Left hindlimb (tissue), 1 donor: ENCODE results near the gene ACSL4.
"Not testable (repeated sequence)": the region's sequence is repeated elsewhere in the genome, so short reads cannot be mapped to it uniquely, and the experiment has no call there.

Experiments used
- DNase-seq: peaks from one replicate; pipeline ENCODE4 v3.0.0-alpha.2; 2018

The ACSL4 gene

DNA sequence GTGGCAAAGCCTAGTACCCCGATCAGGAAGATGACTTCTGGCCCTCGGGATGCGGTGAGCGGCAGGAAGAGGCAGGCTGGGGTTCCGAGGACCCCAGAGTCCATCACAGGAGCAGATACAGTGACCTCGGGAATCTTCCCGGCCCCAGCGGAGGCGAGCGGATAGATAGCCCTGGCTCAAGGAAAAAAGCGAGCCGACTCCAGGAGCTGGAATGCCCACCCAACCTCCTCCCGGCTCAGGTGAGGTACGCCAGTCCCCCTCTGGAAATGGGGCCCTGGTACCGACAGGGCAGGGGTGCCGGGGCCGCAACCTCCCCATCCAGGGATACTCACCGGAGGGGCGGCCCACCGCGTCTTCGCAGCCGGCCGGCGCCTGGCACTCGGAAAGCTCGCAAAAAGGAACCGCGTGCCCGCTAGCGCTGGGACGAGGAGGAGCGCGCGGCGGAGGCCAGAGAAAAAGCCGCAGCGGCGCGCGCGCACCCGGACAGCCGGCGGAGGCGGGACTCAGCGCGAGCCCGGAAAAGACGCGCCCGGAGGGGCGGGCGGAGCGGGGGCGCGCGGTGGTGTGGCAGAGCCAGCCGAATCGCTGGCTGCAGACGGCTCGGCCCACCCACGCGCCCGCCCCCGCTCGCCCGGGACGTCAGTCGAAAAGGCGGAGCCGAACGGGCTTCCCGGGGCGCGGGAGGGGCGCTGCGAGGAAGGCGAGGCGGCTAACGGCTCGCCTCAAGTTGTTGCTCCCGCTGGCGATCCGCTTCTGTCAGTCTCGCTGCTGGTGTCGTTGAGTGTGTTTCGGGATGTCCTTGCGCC is at the start of gene ACSL4:
Gene ACSL4, minus strand, starts transcription at position 451 of the 806 bp plus-strand sequence. CDS start 49,894 bp downstream, outside the sequence.
- peak; percentile 89 for DNase-seq

DNA sequence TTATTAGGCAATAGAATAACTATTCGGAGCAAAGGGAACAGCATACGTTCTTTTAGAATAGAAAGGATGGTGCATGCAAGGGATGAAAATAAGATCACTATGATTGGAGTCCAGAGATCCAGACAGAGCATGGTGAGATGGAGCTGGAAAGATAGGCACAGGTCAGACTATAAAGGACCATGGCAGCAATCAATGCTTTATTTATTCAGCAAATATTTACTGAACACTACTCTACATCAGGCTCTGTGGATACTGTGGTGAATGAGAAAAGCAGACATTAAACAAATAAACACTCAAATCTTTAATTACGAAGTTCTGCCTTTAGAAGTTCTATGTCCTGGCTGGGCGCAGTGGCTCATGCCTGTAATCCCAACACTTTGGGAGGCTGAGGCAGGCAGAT is 44.7 kb upstream of the ACSL4 start:
- no peak for DNase-seq

GRCh38 chrX:109776986-109777385 is 43.9 kb upstream of the ACSL4 start:
- no peak for DNase-seq

DNA sequence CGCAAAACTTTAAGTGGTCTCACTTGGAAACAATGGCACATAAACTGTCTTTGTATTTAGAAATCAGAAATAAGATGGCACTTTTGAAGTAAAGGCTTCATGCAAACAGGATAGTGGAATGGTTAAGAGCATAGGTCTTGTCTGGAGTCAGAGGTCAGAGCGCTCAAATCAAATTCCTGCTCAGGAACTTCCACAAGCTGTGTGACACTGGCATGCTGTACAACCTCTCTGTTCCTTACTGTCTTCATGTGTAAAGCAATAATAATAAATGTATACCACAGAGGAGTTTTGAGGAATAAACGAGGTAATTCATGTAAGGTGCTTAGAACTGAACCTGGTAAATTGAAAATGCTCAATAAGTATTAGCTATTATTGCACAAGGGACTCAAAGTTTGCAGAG is 43.4 kb upstream of the ACSL4 start:
- no peak for DNase-seq

GRCh38 chrX:109775386-109775785 is 42.3 kb upstream of the ACSL4 start:
- no peak for DNase-seq

GRCh38 chrX:109774706-109775105 is 41.6 kb upstream of the ACSL4 start:
- no peak for DNase-seq

DNA sequence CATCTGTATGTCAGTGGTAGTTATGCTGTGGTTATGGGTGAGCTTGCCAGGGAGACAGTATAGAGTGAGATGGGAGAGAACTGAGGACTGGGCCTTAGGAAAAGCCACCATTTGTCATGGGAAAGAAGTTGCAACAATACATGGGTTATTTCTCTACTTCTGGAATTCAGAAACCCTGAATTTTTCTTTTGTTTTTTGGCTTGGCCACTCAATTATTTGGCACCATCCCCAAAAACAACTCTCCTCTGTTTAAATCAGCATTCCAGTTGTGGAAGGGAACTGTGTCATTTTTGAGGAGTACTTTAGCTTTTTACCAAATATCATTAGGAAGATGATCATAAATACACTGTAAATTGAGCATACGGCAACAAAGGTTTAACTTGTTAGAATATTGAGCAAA is 41.1 kb upstream of the ACSL4 start:
- DNase-seq = no peak

GRCh38 chrX:109773374-109773773 is 40.3 kb upstream of the ACSL4 start:
- DNase-seq = no peak

DNA sequence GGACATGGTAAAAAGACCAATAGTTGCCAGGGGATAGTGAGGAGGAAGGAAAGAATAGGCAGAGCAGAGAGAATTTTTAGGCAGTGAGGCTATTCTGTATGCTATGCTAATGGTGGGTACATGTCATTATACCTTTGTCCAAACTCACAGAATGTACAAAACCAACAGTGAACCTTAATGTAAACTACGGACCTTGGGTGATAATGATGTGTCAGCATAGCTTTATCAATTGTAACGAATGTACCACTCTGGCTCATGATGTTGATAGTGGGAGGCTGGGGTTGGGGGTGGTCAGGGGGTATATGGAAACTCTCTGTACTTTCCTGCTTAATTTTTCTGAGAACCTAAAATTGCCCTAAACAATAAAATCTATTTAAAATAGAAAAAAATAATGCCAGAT is 37.7 kb upstream of the ACSL4 start:
- no peak for DNase-seq

GRCh38 chrX:109760922-109761250 is 27.8 kb upstream of the ACSL4 start:
- no peak for DNase-seq

DNA sequence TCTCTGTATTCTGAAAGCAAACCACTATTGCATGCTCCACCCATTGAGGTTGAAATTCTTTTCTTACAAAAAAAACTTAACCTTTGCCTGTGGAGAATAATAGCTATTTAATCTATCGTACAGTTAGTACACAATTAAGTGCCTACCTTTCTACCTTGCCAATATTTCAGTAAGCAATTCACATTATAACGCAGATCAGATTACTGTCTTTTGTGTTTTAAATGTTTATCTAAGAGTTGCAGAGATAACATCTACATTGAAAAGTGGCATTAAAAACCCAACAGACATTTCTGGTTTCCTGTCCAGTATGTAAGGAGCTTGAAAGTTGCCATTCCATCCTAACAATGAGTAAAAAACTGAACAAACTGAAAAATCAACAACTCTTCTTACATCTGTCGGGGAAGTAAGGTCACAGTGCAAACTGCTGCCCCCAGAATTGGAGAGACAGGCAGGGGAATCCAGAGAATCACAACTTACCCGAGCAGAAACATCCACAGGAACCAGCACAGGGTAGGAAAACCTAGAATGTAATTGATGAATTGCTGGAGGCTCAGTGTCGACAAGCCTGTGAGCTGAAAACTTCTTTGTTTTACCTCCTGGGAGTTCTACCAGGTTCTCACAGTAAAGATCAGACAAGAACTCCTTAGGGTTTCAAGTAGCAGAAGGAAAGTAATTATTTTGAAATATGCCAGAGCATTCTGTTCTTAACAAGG is 27.3 kb upstream of the ACSL4 start:
- DNase-seq = no peak

DNA sequence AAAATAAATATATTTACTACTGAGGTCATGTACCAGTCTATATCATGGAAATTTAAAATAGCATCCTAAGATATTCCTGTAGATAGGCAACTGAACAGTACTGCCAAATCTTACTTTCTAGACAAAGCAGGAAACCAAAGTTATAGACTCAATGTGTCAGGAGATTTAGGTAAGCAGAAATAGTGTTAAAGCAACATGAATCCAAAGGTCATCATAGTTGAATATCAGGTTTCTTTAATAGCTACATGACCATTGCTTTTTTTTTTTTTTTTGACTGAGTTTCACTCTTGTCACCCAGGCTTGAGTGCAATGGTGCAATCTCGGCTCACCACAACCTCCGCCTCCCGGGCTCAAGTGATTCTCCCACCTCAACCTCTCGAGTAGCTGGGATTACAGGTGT is 20.2 kb upstream of the ACSL4 start:
- no peak for DNase-seq

DNA sequence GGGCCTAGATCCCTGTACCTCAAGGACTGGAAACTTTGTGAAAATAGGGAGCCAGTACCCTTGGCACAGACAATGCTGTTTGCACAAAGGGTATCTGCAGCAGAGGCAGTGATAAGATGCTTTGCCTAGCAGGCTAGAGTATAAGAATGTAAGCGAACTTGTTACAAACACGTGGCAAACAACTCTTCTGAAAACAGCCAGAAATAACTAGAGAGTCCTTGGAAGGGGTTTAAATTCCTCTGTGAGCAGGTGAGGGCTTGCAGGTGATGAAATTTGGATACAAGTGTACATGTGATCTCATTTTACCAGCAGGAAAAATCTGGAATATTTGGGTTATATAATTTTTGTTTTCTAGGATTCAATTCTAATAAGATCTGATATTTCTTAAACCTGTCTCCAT is 18.6 kb upstream of the ACSL4 start:
- no peak for DNase-seq

DNA sequence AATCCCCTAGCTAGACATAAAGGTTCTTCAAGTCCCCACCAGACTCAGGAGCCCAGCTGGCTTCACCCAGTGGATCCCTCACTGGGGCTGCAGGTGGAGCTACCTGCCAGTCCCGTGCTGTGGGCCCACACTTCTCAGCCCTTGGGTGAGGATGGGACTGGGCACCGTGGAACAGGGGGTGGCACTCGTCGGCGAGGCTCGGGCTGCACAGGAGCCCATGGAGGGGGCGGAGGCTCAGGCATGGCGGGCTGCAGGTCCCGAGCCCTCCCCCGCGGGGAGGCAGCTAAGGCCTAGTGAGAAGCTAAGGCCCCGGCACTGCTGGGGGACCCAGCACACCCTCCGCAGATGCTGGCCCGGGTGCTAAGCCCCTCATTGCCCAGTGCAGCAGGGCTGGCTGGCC is 16.1 kb upstream of the ACSL4 start:
- no peak for DNase-seq

DNA sequence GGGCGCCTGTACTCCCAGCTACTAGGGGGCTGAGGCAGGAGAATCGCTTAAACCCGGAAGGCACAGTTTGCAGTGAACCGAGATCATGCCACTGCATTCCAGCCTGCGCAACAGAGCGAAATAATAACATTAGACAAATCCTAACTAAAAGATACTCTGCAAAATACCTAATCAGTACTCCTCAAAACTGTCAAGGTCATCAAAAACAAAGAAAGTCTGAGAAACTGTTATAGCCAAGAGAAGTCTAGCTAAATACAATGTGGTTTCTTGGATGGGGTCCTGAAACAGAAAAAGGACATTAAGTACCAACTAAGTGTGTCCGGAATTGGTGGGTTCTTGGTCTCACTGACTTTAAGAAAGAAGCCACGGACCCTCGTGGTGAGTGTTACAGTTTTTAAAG is 14.6 kb upstream of the ACSL4 start:
- DNase-seq = no peak

DNA sequence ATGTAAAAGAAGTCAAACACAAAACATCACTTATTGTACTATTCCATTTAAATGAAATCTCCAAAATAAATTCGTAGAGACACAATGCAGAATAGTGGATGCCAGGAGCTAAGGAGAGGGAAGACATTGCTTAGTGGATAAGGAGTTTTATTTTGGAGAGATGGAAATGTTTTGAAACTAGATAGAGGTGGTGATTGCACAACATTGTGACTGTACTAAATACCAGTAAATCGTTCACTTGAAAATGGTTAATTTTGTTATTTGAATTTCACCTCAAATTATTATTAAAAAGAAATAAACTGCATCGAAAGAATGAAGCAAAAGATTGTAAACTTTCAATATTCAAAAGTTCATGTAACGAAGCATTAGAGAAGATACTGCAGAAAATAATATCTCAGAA is 9.7 kb upstream of the ACSL4 start:
- no peak for DNase-seq

DNA sequence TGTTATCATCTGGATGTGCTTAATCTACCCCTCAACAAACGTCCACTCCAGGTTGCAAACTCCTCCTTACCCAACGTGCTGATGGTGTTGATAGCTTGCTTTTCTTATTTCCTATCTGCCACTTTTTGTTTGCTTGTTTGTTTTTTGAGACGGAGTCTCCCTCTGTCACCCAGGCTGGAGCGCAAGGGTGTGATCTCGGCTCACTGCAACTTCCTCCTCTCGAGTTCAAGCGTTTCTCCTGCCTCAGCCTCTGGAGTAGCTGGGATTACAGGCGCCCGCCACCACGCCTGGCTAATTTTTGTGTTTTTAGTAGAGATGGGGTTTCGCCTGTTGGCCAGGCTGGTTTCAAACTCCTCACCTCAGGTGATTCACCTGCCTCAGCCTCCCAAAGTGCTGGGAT is 7.8 kb upstream of the ACSL4 start:
- not testable (repeated sequence) for DNase-seq

DNA sequence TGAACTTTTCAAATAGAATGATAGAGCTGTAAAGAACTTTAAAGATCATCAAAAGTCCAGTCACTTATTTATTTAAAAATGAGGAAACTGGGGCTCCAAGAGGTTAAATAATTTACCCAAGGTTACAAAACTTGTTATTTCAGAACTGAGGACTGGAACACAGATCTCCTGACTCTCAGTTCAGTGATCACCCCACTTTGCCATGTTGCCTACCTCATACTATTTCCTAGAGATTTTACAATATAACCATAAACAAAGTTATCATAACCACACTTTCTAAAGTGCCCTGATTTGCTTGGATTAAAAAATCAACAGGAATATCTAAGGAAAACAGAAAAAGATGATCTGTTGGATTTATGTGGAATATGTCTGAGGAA is 7.4 kb upstream of the ACSL4 start:
- DNase-seq = no peak

DNA sequence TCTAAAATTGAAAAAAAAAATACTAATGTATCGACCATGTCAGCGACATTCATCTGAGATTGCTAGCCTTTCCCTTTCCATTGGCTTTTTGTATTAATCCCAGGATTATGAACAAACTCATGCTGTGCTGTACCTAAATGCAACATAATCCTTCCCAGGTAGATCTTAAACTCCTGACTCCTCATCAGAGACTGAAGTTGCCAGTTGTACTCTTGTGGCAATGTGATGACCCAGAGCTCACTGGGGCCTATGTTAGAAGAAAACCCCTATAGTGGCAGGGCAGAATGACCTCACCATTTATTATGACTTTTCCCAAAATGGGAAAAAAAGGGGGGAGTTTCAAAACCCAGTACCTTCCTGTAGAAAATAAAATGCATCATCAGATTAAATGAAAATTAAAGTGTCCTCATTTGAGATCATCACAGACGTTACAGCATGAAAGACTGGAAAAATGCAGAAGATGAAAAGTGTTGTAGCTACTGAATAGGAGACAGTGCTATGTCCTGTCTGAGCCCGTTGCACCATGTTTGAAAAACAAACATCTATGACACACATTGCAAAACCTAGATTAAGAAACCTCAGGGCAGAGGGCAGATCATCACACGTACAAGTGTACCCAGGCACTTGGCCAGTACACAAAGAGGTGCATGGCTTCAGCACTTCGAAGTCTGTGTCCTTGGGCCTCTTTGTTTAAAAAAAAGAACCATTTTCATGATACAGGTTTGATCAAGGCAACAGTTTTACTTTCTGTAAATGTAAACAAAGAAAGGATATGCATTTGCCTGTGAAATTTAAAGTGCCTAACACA is 6.8 kb upstream of the ACSL4 start:
- DNase-seq = no peak

GRCh38 chrX:109735202-109735744 is 2.2 kb upstream of the ACSL4 start:
- DNase-seq = no peak

- no peak for DNase-seq
Measured at GRCh38 chrX:109733613-109734083, 591 bp upstream of the ACSL4 start.

DNA sequence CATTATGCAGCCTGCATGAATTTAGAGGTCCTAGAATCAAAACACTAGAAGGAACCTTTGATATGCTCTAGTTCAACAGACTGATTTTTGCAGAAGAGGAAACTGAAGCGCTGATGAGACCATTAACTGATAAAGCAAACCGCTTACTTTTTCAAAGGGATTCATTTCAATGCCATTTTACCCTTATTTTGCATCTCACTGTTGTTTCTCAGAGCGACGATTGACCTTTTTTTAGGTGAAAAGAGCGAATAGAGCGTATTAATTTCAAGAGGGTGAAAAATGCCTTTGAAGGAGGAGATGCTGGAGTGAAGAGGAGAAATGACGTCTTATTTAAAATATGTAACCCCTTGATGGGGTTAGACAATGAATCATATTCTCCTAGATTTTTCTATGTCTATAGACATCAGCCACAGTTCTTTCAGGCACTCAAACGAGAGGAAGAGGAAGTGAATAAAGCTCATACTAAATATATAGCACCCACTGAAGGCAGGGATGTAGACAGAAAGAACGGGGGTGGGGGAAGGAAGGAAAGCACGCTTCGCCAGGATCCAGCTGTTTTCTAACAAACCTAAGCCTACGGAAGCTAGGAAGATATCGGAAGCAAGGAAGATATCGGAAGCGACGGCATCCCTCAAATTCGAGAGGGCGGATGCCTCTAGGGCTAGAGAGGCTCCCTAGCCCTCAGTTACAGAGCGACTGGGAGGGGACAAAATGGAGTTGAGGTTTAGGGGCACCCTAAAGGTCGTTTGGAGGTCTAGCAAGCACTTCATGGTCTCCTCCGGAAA is 848 bp downstream of the ACSL4 start:
- no peak for DNase-seq

GRCh38 chrX:109728173-109728535 is 4.9 kb downstream of the ACSL4 start:
- DNase-seq = no peak
